K562 (cell line): ENCODE measurements around the gene COL6A6. TPM values are rescaled to one million over a fixed set of nuclear protein-coding genes. Genes with fewer than 3 reads are reported as not detected.

ENCODE experiments used
- SAP30 ChIP-seq: fragments of 200-600 bp; sonication (generic); IDR thresholded peaks from 2 replicates; pipeline ENCODE4 v1.6.1; 2012; ENCODE audit warnings: borderline replicate concordance, low read depth, mild to moderate bottlenecking, moderate library complexity, low read length, control low read depth, inconsistent platforms; ENCODE audit not compliant: insufficient read depth, poor library complexity, severe bottlenecking
- ZBTB33 ChIP-seq: sonication (generic); formaldehyde crosslinking; IDR thresholded peaks from 2 replicates; pipeline ENCODE4 v1.8.1; 2023; ENCODE audit warnings: mild to moderate bottlenecking, missing genetic modification reagents
- ZHX1 ChIP-seq: fragments of 150-350 bp; conservative IDR thresholded peaks from 2 replicates; pipeline ENCODE4 v1.6.1; 2014; ENCODE audit warnings: low read length
- polyA plus RNA-seq, 8 experiments: library from polyadenylated mRNA; depleted of rRNA in 4 of 8; stranded (reverse) in 5 of 8; unstranded in 3 of 8; fragments of >200 nt; fragmentation: Nextera tagmentation in 2 of 8; fragmentation: Illumina TruSeq in 1 of 8; extraction: Ambion mirVana in 2 of 8; extraction: Trizol in 1 of 8; gene quantifications; 2 replicates each; pipeline versions ENCODE4 v1.2.1 to v1.2.3, GENCODE V29; 2011 to 2014; ENCODE audit warnings: inconsistent platforms in 1 of 8, missing spikeins in 1 of 8
- total RNA-seq, 7 experiments: library from RNA; depleted of rRNA in 6 of 7; stranded (reverse); fragments of >200 nt in 6 of 7; fragmentation: Illumina TruSeq in 2 of 7; extraction: Trizol in 2 of 7; gene quantifications; 2 replicates each; pipeline versions ENCODE4 v1.2.1 to v1.2.3, GENCODE V29; 2011 to 2021; ENCODE audit warnings: low replicate concordance in 1 of 7
- TF ChIP-seq, protein P1 (sequence below): IDR thresholded peaks from 2 replicates; pipeline ENCODE4 v1.6.1; 2012; ENCODE audit warnings: low read depth, low read length, improper control_type of control experiment, borderline replicate concordance

Gene COL6A6
- total and polyA plus RNA-seq, 9 of the 15 experiments (the other 6 are each of a cell fraction or from before 2014, with no cell fraction given): 0.03 to 0.04 (median 0.03) TPM; not detected in 4

DNA sequence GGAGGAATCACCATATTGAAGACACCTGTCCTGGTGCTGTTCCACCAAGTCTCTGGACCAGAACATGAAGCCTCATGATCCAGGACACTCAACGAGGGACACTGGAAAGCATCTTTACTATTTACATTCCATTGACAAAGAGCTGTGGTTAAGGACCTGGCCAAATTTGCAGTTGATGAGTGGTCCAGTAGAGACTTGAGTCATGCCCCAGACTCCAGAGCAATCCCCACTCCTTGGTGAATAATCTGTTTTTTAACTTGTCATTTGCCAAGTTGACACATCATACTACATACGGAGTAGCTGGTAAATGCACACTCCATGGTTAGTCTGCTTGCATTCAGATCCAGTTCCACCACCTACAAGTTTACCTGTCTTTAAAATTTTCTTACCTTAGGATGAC, 1.2 kb upstream of the COL6A6 start (continued):
- TF ChIP-seq ZHX1: no peak
- TF ChIP-seq, protein P1, sequence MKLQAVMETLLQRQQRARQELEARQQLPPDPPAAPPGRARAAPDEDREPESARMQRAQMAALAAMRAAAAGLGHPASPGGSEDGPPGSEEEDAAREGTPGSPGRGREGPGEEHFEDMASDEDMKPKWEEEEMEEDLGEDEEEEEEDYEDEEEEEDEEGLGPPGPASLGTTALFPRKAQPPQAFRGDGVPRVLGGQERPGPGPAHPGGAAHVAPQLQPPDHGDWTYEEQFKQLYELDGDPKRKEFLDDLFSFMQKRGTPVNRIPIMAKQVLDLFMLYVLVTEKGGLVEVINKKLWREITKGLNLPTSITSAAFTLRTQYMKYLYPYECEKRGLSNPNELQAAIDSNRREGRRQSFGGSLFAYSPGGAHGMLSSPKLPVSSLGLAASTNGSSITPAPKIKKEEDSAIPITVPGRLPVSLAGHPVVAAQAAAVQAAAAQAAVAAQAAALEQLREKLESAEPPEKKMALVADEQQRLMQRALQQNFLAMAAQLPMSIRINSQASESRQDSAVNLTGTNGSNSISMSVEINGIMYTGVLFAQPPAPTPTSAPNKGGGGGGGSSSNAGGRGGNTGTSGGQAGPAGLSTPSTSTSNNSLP: no peak
- TF ChIP-seq ZBTB33 (CRISPR knock-in tag): no peak
- TF ChIP-seq SAP30: no peak
